Measurements from ENCODE around the gene EEF1AKMT2.

EEF1AKMT2 gene

DNA sequence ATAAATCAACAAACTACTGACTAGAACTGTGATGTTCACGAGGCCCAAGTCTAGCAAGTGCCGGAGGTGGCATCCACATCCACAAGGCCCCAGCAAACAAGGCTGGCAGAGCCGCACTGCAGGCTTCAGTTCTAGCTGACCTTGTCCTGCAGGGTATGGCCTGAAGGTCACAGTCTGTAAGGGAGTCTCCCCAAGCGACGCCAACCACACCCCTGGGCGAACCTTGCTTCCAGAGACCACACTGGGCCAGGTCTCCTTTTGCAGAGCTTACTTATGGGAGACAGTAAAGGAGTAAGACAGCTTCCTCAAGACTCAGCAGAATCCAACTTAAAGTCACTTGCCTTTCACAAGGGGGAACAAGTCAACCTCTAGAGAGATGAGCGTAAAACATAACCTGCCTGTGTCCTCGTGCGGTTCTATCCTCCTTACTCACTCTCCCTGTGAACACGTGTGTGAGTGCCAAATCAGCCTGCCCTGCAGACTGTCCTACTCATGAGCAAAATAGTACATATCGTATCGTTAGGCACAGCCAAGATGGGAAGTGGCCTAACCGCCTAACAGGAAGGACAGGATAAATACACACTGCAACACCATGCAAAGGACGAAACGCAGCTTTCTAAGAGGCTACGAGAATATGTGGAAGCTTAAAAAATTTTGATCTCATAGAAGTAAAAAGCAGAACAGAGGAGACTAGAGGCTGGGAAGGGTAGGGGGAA, 70.2 kb downstream of the EEF1AKMT2 start:
- DNase-seq (ENCODE audit: low read depth in 2 of 2): no peak

DNA sequence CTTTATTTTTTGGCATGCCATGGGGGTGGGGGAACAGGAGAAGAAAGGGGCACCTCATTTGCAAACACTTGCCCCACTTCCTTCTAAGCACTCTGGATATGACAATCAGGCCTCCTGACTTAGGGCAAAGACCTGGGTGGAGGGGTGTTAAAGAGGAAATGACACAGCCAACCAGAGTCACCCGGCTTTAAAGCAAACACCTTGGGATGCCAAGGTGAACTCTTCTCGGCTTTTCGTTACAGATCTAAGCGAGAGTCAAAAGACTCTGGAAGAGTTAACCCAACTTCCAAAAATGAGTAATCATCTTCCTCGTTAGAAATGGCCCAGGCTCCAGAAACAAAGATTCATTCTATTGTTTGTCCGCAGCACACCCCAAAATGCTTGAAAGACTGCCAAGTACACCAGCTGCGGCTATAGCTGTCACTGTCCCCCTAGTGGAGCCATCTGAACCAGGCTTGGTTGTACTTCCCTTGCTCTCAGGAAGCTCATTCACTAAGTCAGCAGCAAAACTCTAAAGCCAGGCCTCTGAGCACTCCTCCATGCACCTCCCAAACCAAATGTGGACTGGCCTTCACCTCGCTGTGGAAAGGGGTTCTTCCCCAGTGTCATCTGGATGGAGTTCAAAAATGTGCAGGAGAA, 72.4 kb downstream of the EEF1AKMT2 start:
- DNase-seq (ENCODE audit: low read depth in 2 of 2): peak in 1 of 2 donors; percentile 47

DNA sequence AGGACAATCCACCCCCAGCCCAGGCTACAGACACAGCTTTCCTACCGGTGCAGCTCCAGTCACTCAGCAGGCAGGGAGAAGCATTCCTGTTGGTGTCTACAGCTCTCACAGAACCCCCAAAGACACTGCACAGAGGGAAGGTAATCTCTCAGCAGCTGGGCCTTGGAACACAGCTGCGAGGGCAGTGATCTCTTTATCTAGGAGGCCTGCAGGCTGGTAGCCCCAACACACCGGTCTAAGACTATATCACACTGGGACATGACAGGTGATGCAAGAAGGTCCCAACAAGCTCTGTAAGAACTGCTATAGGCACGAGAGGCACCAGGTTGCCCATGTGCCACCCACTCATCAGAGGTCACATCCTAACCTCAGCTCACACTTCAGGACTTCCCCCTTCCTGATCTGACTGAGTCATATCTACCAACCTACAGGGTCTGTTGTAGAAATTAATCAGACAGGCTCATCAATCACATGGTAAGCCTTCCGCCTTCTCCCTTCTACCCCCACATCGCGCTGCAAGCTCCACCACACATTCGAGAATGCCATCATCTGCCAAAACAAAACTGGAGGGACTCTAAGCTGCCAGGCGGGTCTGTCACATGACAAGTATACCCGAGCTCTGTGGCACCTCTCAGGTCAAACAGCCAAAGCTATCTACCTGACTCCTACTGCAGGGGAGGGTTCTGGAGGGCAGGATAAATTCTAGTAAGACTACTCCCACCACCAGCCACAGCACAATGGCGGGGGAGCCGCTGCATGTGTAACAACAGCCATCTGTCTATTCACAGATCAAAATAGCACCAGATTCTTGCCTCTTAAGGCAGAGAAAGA, 73.6 kb downstream of the EEF1AKMT2 start:
- DNase-seq (ENCODE audit: low read depth in 2 of 2): peak; percentile 43 to 49

DNA sequence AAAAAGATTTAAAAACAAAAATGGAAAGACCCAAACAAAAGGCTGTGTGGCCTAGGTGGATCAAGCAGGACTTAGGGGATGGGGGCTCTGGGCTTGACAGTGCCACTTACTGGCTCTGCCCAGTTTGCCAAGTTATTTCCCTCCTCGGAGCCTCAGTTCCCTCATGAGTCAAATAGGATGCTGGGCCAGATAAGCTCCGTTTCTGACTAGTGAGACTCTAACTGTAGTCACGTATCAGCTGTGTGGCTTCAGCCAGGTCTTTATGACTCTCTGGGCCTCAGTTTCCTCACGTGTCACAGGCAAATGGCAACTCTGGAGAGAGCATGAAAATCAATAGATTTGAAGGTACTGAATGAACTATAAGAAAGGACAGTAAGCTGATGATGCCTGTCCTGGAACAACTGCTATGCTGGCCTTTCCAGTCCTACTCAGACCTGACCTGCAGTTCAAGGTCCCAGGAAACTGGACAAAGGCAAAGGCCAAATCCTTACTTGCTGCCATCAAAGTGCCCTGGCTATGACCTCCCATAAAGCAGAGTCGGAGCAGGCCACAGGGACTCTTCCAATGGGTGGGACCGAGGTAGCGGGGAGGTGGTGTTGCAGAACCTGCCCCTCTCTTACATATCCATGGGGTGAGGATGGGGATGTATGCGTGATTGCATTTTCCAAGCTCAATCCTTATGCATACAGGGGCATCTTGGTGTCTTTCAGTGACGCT, 74.5 kb downstream of the EEF1AKMT2 start:
- no peak for DNase-seq (ENCODE audit: low read depth in 2 of 2)

DNA sequence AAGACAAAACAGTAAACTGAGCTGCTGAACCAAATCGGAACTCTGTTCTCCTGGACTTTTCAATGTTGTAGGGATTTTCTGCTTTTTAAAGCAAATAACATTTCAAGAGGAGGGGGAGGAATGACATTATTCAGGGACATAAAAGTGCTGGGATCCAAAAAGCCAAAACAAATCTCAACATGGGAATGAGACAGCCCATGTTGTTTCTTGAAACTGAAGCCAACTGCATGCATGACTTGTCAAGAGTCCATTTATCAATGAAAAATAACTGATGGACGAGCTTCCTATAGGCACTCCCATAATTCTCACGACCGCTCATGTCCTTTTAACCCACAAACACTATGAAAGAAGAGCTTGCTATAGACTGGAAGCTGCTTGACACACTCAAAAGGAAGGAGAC, 75.3 kb downstream of the EEF1AKMT2 start:
- no peak for DNase-seq (ENCODE audit: low read depth in 2 of 2)

DNA sequence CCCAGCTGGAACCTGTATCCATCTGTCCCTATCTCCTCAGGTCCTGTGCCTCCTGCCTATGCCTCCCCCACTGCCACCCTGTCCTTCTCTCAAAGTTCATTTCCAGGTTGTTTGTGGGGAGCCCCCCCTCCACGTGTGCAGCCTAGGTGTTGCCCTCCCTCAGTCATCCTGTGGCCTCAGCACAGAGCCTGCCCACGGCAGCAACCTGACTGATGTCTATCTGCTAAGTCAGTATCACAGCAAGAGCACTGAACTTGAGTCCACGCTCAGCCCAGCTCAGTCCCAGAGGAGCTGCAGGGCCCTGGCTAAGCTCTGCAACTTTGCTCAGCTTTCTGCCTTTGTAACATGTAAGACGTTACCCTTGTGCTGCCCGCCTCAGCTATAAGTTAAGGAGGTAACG, 76.2 kb downstream of the EEF1AKMT2 start:
- no peak for DNase-seq (ENCODE audit: low read depth in 2 of 2)

DNA sequence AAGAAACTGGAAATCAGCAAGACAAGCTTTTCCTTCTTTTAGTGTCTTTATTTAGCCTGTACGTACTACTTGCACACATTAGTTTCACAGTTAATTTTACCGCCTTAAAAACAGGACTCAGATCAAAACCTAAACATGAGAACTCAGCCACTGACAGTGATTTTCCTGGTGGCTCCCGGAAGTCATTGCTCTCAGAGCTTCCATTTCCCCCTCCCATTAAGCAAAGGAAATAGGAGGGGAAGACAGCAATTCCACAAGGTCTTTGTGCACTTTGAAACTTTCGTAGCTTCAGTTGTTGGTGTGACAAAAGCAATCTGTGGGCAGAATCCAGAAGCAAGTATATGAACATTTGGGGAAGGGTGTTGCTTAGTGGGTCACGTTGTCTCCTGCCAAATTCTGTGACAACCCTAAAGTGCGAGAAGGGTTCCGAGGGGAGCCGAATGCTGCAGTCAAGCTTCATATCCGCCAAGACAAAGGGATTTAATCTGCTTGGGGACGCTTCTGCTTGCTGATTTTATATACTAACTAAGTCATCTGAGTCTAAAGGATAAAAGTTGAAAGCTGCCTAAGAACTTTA, 77.9 kb downstream of the EEF1AKMT2 start:
- DNase-seq (ENCODE audit: low read depth in 2 of 2): no peak

DNA sequence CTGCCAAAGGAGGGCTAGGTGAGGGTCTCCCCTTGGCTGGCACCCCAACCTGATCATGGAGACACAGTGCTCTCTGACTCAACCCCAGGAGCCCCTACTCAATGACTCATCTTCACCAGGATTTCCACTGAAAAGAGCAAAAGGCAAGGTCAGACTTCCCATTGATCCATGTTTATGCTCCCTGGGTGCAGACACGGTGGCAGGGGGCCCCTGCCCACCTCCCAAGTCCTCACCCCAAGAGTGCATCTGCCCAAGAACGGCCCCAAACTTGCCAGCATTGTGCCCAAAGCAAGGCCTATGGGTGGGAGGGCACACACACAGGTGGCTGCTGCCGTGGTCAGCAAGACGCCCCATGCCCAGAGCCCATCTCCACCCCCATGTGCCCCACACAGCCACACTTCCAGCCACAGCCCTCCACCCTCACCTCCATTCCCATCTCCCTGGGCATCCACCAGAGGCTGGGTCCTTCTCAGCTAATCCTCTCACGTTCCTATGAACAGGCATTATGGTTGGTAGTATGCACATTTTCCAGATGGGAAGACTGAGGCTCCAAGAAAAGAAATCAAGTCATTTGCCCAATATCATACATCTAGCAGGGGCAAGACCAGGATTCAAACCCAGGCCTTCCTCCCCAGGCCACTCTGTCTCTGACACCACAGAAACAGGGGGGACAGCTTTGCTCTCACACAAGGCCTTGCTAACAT, 78.8 kb downstream of the EEF1AKMT2 start:
- no peak for DNase-seq (ENCODE audit: low read depth in 2 of 2)

DNA sequence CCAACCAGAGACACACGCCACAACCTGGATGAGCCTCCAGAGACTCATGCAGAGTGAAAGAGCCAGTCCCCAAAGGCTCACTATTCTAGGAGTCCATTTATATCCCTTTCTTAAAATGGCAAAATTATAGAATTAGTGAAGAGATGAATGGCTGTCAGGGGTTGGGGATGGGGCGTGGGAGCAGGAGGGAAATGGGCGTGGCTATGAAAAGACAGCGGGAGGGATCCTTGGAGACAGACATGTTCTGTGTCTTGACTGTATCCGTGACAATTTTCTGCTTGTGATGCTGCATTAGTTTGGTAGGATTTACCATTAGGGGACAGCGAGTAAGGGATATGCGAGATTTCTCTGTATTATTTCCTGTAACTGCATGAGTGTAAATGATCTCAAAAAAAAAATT, 80.5 kb downstream of the EEF1AKMT2 start:
- no peak for DNase-seq (ENCODE audit: low read depth in 2 of 2)

DNA sequence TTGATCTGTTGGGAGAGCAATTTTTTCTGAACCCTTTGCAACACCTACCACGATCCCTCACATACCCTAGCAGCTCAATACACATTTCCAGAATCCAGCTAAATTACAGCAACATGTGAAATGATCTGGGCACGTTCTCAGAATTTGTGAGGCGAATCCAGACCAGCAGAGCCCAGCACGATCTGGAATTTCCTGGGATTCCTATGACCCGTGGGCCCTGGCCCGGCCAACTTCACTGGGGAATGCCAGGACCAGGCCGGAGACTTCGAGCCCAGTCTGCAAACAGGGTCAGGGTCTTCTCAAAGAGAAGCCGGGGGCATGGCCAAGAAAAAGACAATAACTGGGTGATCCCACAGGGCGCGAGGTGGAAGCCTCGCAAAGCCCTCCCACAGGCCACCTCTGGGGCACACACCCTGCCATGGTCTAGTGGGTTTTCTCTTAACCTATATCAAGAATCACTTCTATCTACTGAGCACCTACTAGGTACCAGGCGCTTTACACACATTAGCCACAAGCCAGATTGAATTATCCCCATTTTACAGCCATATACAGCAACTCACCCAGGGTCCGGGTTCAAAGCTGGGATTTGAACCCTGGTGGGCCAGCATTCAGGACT, 81.3 kb downstream of the EEF1AKMT2 start:
- no peak for DNase-seq (ENCODE audit: low read depth in 2 of 2)

DNA sequence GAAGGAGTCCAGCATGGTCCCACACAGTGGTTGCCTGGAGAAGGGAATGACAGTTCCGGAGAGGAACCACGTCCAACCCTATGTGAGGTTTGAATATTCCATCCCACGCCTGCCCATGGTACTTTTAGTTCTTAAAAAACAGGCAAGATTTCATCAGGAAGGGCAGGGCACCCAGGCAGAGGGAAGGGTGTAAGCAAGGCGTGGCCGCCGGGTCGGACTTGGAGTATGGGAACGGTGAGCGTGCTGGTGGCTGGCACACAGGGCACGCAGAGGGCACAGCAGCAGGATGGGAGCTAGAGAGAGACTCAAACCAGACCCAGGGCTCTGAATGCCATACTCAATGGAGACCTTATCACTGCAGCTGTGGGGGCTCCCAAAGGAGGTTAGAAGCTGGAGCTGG, 81.8 kb downstream of the EEF1AKMT2 start:
- no peak for DNase-seq (ENCODE audit: low read depth in 2 of 2)

DNA sequence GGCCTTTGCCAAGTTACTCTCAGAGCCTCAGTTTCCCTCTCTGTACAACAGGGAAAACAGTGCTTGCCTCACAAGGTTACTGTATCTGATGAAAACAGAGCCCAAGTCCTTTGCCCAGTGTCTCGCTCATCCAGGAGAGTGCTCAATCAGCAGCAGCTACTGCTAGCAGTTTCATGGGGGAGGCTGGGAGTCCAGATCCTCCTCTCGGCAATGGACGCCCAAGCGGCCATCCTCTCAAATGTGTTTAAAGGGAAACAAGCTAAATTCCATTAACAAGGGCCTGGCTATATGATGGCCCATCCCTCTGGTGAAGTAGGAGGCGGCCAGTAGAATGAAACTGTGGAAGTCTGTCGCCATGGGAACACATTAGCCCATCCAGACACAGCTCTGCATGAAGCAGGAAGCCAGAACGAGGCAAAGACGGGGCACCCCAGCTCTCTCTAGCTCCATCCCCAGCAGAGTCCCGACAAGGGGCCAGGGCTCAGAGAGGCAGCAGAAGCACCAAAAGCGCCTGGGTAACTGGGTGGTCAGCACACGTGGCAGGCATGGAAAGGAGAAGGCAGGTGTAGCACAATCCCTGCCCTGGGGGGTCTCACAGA, 82.7 kb downstream of the EEF1AKMT2 start:
- DNase-seq (ENCODE audit: low read depth in 2 of 2): no peak

DNA sequence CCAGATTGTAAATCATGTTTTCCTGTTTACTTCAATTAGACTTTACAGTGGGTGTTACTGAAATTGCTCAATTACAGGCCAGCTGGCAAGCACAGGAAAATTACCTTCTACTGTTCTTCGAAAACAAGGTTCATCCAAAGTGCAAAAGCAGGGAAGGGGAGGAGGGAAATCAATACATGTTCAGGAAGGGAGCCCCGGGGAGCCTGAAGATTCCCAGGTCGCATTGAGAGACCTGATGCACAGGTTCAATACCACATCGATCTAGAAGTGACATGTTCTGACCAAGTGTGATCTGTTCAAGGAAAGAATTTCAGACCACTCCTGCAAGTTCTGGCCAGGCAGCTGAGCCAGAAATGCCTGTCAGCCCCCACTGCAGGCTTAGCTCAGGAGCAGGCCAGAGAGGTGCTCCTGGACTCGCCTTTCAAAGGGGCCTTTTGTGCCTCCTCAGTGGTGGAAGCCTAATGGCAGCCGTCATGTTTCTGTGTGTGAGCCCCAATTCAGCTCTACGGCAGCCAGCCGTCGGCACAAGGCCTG, 83.4 kb downstream of the EEF1AKMT2 start:
- no peak for DNase-seq (ENCODE audit: low read depth in 2 of 2)

Measured in stimulated activated CD8-positive, alpha-beta memory T cell treated with anti-CD3 and anti-CD28 coated beads, Interleukin-7, amount 100 ng/mL, for 1 hour (primary cell).